GM18870 (cell line): ENCODE measurements around the gene NEMP2.
A peak's percentile ranks its signal among the peaks of the same experiment; 100 is the strongest.

Source experiments
- ATAC-seq: cut with Tn5 transposase; IDR thresholded peaks from one replicate; pipeline ENCODE4 v1.9.1; 2021; ENCODE audit warnings: moderate library complexity; ENCODE audit not compliant: unreplicated experiment

NEMP2 gene

GRCh38 chr2:190534310-190535120 lies at the start of gene NEMP2:
NEMP2 (minus strand) TSS chr2:190534722; CDS start chr2:190534655, 67 bp downstream.
- peak; percentile 63 for ATAC-seq

- ATAC-seq, result peak; percentile 54
Measured at GRCh38 chr2:190583507-190584337, 49.2 kb upstream of the NEMP2 start.

GRCh38 chr2:190582736-190583506 lies 48.4 kb upstream of the NEMP2 start:
- ATAC-seq, result peak; percentile 84

GRCh38 chr2:190582019-190582418 lies 47.5 kb upstream of the NEMP2 start:
- ATAC-seq, result no peak

- ATAC-seq, result no peak
Measured at GRCh38 chr2:190579915-190580846, 45.7 kb upstream of the NEMP2 start.

GRCh38 chr2:190579058-190579410 lies 44.5 kb upstream of the NEMP2 start:
- ATAC-seq, result no peak

GRCh38 chr2:190578158-190579057 lies 43.9 kb upstream of the NEMP2 start:
- ATAC-seq, result no peak

- no peak for ATAC-seq
Measured at GRCh38 chr2:190576573-190576972, 42.1 kb upstream of the NEMP2 start.

- ATAC-seq, result no peak
Measured at GRCh38 chr2:190575263-190575662, 40.7 kb upstream of the NEMP2 start.

- no peak for ATAC-seq
Measured at GRCh38 chr2:190574169-190574568, 39.6 kb upstream of the NEMP2 start.

- no peak for ATAC-seq
Measured at GRCh38 chr2:190572246-190572645, 37.7 kb upstream of the NEMP2 start.

GRCh38 chr2:190571686-190572085 lies 37.2 kb upstream of the NEMP2 start:
- ATAC-seq, result no peak

- ATAC-seq, result no peak
Measured at GRCh38 chr2:190570871-190571270, 36.3 kb upstream of the NEMP2 start.

GRCh38 chr2:190569994-190570755 lies 35.7 kb upstream of the NEMP2 start:
- no peak for ATAC-seq

GRCh38 chr2:190564838-190565237 lies 30.3 kb upstream of the NEMP2 start:
- ATAC-seq, result no peak

- no peak for ATAC-seq
Measured at GRCh38 chr2:190563646-190564045, 29.1 kb upstream of the NEMP2 start.

- no peak for ATAC-seq
Measured at GRCh38 chr2:190563109-190563508, 28.6 kb upstream of the NEMP2 start.

GRCh38 chr2:190562121-190562520 lies 27.6 kb upstream of the NEMP2 start:
- no peak for ATAC-seq
